DOHH2 (cell line): Measurements from ENCODE around the gene PRELID1.

Source experiments
- EZH2phosphoT487 ChIP-seq: fragments of 200-600 bp; sonication (generic); IDR thresholded peaks from 2 replicates; pipeline ENCODE4 v1.6.1; 2017; ENCODE audit warnings: borderline replicate concordance, mild to moderate bottlenecking, antibody characterized with exemption, low read length, moderate library complexity, mixed read lengths
- TF ChIP-seq, protein P1 (sequence below): fragments of 200-600 bp; sonication (generic); IDR thresholded peaks from one replicate; pipeline ENCODE4 v1.5.1; 2014; ENCODE audit warnings: antibody characterized with exemption, mild to moderate bottlenecking, low read depth, low read length; ENCODE audit not compliant: poor library complexity, severe bottlenecking

DNA sequence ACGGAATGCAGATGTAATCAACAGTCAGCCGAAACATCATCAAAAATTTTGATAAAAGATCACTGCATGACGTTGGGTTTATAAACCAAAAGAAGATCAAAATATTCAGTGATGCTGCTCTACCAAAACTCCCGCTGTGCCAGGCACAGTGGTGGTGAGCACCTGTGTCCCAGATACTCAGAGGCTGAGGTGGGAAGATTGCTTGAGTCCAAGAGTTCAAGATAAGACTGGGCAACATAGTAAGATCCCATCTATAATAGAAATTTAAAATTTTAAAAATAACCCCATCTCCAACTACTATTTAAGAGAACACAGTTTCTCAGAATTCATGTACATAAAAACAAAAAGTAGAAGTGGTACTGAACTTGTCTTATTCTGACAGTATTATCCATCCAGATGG, 44.1 kb downstream of the PRELID1 start:
- TF ChIP-seq, protein P1, sequence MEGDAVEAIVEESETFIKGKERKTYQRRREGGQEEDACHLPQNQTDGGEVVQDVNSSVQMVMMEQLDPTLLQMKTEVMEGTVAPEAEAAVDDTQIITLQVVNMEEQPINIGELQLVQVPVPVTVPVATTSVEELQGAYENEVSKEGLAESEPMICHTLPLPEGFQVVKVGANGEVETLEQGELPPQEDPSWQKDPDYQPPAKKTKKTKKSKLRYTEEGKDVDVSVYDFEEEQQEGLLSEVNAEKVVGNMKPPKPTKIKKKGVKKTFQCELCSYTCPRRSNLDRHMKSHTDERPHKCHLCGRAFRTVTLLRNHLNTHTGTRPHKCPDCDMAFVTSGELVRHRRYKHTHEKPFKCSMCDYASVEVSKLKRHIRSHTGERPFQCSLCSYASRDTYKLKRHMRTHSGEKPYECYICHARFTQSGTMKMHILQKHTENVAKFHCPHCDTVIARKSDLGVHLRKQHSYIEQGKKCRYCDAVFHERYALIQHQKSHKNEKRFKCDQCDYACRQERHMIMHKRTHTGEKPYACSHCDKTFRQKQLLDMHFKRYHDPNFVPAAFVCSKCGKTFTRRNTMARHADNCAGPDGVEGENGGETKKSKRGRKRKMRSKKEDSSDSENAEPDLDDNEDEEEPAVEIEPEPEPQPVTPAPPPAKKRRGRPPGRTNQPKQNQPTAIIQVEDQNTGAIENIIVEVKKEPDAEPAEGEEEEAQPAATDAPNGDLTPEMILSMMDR: no peak
- TF ChIP-seq EZH2phosphoT487: no peak
